G401.6 (cell line): ENCODE data around the gene PLK5.

ENCODE experiments used
- FAIRE-seq: peaks from 2 replicates; lab custom pipeline; 2012; peaks lifted over from hg19 to GRCh38; lab: Jason Lieb, UNC

Gene PLK5

GRCh38 chr19:1555487-1556389 is 31.9 kb downstream of the PLK5 start:
- no peak for FAIRE-seq

GRCh38 chr19:1556390-1557070 is 32.7 kb downstream of the PLK5 start:
- FAIRE-seq, result no peak

GRCh38 chr19:1558552-1558951 is 34.7 kb downstream of the PLK5 start:
- no peak for FAIRE-seq

- no peak for FAIRE-seq
Measured at GRCh38 chr19:1560286-1560882, 36.5 kb downstream of the PLK5 start.

- FAIRE-seq, result no peak
Measured at GRCh38 chr19:1561236-1561842, 37.5 kb downstream of the PLK5 start.

GRCh38 chr19:1563251-1563650 is 39.4 kb downstream of the PLK5 start:
- FAIRE-seq, result no peak

GRCh38 chr19:1566392-1567115 is 42.7 kb downstream of the PLK5 start:
- no peak for FAIRE-seq

GRCh38 chr19:1567116-1567847 is 43.4 kb downstream of the PLK5 start:
- no peak for FAIRE-seq

GRCh38 chr19:1567848-1568227 is 44.0 kb downstream of the PLK5 start:
- FAIRE-seq, result no peak

- FAIRE-seq, result no peak
Measured at GRCh38 chr19:1568320-1569019, 44.6 kb downstream of the PLK5 start, which contains the start of gene MEX3D. MEX3D (minus strand) TSS chr19:1568325; CDS start chr19:1568058, 267 bp downstream.

GRCh38 chr19:1569997-1570396 is 46.1 kb downstream of the PLK5 start:
- FAIRE-seq, result no peak

GRCh38 chr19:1570836-1571235 is 47.0 kb downstream of the PLK5 start:
- no peak for FAIRE-seq

- FAIRE-seq, result no peak
Measured at GRCh38 chr19:1571358-1571757, 47.5 kb downstream of the PLK5 start.

- no peak for FAIRE-seq
Measured at GRCh38 chr19:1572795-1573194, 48.9 kb downstream of the PLK5 start.

GRCh38 chr19:1574354-1575136 is 50.7 kb downstream of the PLK5 start:
- FAIRE-seq, result no peak

GRCh38 chr19:1575323-1576241 is 51.7 kb downstream of the PLK5 start:
- FAIRE-seq, result no peak

- no peak for FAIRE-seq
Measured at GRCh38 chr19:1576242-1577089, 52.6 kb downstream of the PLK5 start.
